Right lobe of liver (tissue), 6 donors: ENCODE measurements around the gene DACH1. TPM values are rescaled to one million over a fixed set of nuclear protein-coding genes. Genes with fewer than 3 reads are reported as not detected.

Source experiments
- ATAC-seq, 4 donors: fragments of 200-7000 bp; cut with Tn5 transposase; one replicate each; pipeline ENCODE4 v1.9.1; 2020; ENCODE audit warnings: mild to moderate bottlenecking in 4 of 4, moderate library complexity in 4 of 4
- DNase-seq, 3 donors: peaks; one replicate each; pipeline ENCODE4 v3.0.0-alpha.2; 2020
- H3K27ac ChIP-seq, 3 donors: fragments of 200-600 bp; one replicate each; pipeline ENCODE4 v1.8.0; 2022
- H3K27me3 ChIP-seq, 2 donors: fragments of 200-600 bp; one replicate each; pipeline ENCODE4 v1.8.0; 2022
- H3K36me3 ChIP-seq, 4 donors: fragments of 200-600 bp; sonication (generic) in 1 of 4; one replicate each; pipeline versions ENCODE4 v1.5.1 to v1.8.0; 2017 to 2022; ENCODE audit warnings: control low read depth in 1 of 4
- H3K4me1 ChIP-seq, 4 donors: fragments of 200-600 bp; sonication (generic) in 1 of 4; one replicate each; pipeline versions ENCODE4 v1.5.1 to v1.8.0; 2017 to 2022; ENCODE audit warnings: control low read depth in 1 of 4
- H3K4me3 ChIP-seq, 3 donors: fragments of 200-600 bp; one replicate each; pipeline ENCODE4 v1.8.0; 2022
- H3K9me3 ChIP-seq, 4 donors: fragments of 200-600 bp; sonication (generic) in 1 of 4; one replicate each; pipeline versions ENCODE4 v1.5.1 to v1.8.0; 2017 to 2022; ENCODE audit warnings: control low read depth in 1 of 4
- POLR2A ChIP-seq: fragments of 450-650 bp; IDR thresholded peaks from one replicate; pipeline ENCODE4 v1.6.1; 2017; ENCODE audit warnings: antibody characterized with exemption, mild to moderate bottlenecking
- WGBS: methylation state at CpG from one replicate; pipeline ENCODE4 v1.1.6; 2018; ENCODE audit warnings: low coverage, low lambda C conversion rate; ENCODE audit not compliant: insufficient coverage; ENCODE audit errors: missing lambda C conversion rate; 5-methylcytosine and 5-hydroxymethylcytosine counted together
- intact Hi-C, 2 donors: fragments of 100-400 bp; cut with DNase I; formaldehyde crosslinking; loops; one replicate each; pipeline versions ENCODE4 v1.11.2 to v1.14.1; 2022
- total RNA-seq, 6 experiments: library from RNA; depleted of rRNA in 2 of 6; stranded (reverse); fragments of >200 nt in 2 of 6; fragmentation: NEBNext Ultra II Directional in 3 of 6; extraction: Animal tissue kit (Norgen Biotek cat#: 25700) in 3 of 6; gene quantifications; one replicate each; pipeline versions ENCODE4 v1.1.0 to v1.2.4, GENCODE V29; 2016 to 2023
- TF ChIP-seq, protein P1 (sequence below), 4 donors: fragments of 200-600 bp in 3 of 4; fragments of 450-650 bp in 1 of 4; IDR thresholded peaks; one replicate each; pipeline versions ENCODE4 v1.5.1 to v1.8.0; 2016 to 2022; ENCODE audit warnings: antibody characterized with exemption in 4 of 4, mild to moderate bottlenecking in 2 of 4
- donor health status: DM: no; HTN: yes; CAD: no.
- donor health status: DM: no; HTN: no; CAD: no.
- donor health status: DM: no; HTN: no; CAD: no.
- donor health status: DM: no; HTN: yes; CAD: no.
- donor health status: DM: no; HTN: yes; CAD: no.

Gene DACH1
- total RNA-seq, 6 experiments from 2014 or later = 0.80 to 1.5 (median 0.94) TPM

DNA sequence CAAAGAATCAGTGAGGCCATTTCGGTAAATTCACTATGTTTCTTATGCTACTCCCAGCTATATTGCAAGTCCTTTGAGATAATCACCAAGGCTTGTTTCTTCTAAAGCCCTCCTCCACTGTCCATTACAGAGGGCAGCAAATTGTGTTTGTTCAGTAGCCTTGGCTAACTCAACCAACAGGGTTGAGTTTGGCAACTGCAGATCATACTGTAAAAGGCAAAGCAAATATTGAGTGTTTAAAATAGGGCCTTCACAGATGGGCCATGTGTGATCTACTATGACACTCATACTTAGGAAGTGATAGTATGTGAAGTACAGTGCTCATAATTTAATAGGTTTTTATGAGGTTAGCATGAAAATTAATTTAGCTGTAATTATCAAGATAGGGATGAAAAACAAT, 171.3 kb downstream of the DACH1 start:
- WGBS = 82% methylated on average over 1 of the region's 1 CpG
- no peaks in the 10 kb centered on the region for H3K36me3 ChIP-seq
- DNase-seq (no peak), ATAC-seq (no peak)
- intact Hi-C loops = no loop called here
- no peak overlapping the region for H3K4me3 ChIP-seq
- H3K9me3 ChIP-seq = no peaks in the 10 kb centered on the region
- no peaks in the 10 kb centered on the region for H3K4me1 ChIP-seq
- no peaks in the 10 kb centered on the region for H3K27me3 ChIP-seq
- TF ChIP-seq, protein P1, sequence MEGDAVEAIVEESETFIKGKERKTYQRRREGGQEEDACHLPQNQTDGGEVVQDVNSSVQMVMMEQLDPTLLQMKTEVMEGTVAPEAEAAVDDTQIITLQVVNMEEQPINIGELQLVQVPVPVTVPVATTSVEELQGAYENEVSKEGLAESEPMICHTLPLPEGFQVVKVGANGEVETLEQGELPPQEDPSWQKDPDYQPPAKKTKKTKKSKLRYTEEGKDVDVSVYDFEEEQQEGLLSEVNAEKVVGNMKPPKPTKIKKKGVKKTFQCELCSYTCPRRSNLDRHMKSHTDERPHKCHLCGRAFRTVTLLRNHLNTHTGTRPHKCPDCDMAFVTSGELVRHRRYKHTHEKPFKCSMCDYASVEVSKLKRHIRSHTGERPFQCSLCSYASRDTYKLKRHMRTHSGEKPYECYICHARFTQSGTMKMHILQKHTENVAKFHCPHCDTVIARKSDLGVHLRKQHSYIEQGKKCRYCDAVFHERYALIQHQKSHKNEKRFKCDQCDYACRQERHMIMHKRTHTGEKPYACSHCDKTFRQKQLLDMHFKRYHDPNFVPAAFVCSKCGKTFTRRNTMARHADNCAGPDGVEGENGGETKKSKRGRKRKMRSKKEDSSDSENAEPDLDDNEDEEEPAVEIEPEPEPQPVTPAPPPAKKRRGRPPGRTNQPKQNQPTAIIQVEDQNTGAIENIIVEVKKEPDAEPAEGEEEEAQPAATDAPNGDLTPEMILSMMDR (IDR thresholded peaks at IDR 0.05) = no peak
- no peak for TF ChIP-seq POLR2A
- H3K27ac ChIP-seq = no peak overlapping the region

DNA sequence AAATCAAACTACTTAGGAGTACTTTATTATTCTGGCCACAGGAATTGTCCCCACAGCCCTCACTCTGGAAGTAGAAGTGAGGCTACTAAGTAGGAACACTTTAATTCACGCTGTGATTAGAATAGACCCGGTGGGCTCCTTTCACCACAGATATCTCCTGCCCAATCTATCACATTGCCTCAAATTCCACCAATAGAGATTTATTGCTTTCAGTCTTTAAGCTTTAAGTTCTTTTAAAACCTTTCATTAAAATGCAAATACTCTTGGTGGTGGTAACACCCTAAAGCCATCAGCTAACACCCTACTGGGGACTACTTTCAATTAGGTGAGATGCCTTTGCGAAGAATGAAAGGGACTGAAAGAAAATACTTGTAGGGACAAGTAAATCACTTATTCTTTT, 181.9 kb downstream of the DACH1 start:
- no peaks in the 10 kb centered on the region for H3K9me3 ChIP-seq
- no peak overlapping the region for H3K4me3 ChIP-seq
- DNase-seq = no peak
- TF ChIP-seq, protein P1 (IDR thresholded peaks at IDR 0.05) = no peak
- TF ChIP-seq POLR2A = no peak
- no peak overlapping the region for H3K27ac ChIP-seq
- H3K27me3 ChIP-seq = no peaks in the 10 kb centered on the region
- ATAC-seq = no peak
- H3K36me3 ChIP-seq = no peaks in the 10 kb centered on the region
- WGBS = 34% methylated on average over 3 of the region's 3 CpGs
- no peaks in the 10 kb centered on the region for H3K4me1 ChIP-seq
- intact Hi-C loops = no loop called here

DNA sequence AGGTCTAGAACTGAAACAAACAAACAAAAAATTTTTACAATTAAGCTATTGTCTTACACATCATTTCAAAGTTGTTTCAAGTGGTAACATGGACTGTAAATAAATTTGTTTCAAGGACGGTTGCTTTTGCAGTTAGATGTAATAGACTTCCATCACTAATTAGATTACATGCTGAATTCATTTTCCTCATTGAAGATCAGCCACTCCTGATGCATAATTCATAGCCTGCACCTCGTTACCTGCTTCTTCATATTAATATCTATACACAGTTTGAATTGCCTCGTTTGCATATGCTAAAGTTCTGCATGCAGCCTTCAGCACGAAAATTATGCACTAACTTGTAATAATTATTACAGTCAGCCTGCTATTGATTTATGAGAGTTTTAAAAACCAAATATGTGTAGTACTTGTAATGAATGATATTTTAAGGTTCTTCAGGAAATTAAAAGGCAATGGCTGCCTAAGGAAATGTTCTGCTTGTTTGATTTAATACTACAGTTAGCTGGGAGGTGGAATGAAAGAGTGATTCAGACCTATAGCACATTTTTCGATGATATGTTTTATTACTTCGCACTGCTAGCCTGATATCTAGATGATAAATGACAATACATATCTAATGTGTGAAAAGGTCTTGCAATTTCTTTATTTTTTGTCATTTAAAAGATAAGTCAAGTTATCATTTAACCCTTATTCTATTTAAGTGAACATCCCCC, 184.9 kb downstream of the DACH1 start:
- intact Hi-C loops = no loop called here
- 50% methylated on average over 6 of the region's 6 CpGs for WGBS

DNA sequence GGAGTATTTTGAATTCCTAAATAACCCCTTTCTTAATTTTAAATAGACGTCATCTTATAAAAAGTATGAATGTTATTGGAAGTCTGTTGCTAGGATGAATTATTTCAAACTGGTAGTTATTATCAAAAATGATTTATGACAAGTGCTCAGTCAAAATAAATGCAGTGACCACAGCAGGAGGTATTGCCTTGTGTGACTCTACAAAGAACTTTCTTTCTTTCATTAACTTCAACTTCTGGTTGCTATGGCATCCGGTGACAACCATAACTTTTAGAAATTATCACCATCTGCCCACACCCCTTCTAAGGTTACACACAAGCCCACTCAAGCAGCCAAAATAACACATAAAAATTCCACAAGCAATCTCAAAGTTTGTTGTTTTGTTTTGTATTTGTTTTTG, 189.9 kb downstream of the DACH1 start:
- TF ChIP-seq, protein P1 (IDR thresholded peaks at IDR 0.05) = no peak
- no peak for TF ChIP-seq POLR2A
- WGBS = 66% methylated on average over 2 of the region's 2 CpGs
- H3K4me3 ChIP-seq = no peak overlapping the region
- H3K27ac ChIP-seq = no peak overlapping the region
- ATAC-seq (no peak), DNase-seq (no peak)
- no peaks in the 10 kb centered on the region for H3K4me1 ChIP-seq
- H3K27me3 ChIP-seq = no peaks in the 10 kb centered on the region
- no peaks in the 10 kb centered on the region for H3K36me3 ChIP-seq
- intact Hi-C loops = no loop called here
- no peaks in the 10 kb centered on the region for H3K9me3 ChIP-seq

More for the DNA sequence above, 184.9 kb downstream of the DACH1 start:
- DNase-seq (no peak), ATAC-seq (no peak)
- H3K27ac ChIP-seq = no peak overlapping the region
- no peak overlapping the region for H3K4me3 ChIP-seq
- no peak for TF ChIP-seq POLR2A
- TF ChIP-seq, protein P1 (IDR thresholded peaks at IDR 0.05) = no peak
- no peaks in the 10 kb centered on the region for H3K9me3 ChIP-seq
- H3K4me1 ChIP-seq = no peaks in the 10 kb centered on the region
- no peaks in the 10 kb centered on the region for H3K27me3 ChIP-seq
- H3K36me3 ChIP-seq = no peaks in the 10 kb centered on the region
